ENCODE measurements around the gene NRG2. TPM values are rescaled to one million over a fixed set of nuclear protein-coding genes. Genes with fewer than 3 reads are reported as not detected.

The NRG2 gene
- polyA plus RNA-seq, 5 donors: 6.1 to 10.1 (median 7.4) TPM

DNA sequence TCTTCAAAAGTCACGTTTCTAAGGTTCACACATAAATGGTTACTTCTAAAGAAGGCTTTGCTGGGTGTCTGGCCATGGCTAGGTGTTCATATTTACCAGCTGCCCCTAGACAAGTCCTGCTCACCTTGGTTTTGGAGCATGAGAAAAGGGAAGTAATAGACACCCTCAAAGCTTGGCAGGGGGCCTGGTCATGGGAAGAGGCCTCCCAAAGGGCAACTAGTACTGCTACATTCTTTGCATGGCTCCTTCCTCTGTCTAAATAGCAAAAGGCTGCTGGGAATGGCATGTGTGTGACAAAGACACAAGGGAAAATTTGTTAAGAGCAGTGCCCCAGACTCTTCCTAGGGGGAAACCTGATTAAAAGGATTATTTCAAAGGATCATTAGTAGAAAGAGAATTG lies 93.4 kb downstream of the NRG2 start:
- DNase-seq: peak in 1 of 2 donors; percentile 14

DNA sequence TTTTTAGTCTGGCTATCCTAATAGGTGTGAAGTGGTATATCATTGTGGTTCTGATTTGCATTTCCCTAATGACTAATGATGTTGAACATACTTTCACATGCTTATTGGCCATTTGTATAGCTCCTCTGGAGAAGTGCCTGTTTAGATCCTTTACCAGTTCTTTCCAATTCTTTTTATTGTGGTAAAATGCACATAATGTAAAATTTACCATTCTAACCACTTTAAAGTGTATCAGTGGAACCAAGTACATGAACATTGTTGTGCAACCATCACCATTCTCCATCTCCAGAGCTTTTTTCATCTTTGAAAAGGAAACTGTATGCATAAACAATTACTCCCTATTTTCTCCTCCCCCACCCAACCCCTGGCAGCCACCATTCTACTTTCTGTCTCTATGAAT lies 95.4 kb downstream of the NRG2 start:
- DNase-seq: no peak

DNA sequence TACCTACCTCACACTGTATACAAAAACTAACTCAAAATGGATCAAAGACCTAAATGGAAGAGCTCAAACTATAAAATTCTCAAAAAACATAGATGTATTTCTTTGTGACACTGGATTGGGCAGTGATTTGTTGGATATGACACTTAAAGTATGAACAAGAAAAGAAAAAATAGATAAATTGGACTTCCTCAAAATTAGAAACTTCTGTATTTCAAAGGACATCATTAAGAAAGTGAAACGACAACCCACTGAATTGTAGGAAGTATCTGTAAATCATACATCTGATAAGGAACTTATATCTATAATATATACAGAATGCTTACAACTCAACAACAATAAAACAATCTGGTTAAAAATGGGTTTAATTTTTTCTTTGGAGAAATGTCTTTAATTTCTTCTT lies 96.7 kb downstream of the NRG2 start:
- DNase-seq: no peak

DNA sequence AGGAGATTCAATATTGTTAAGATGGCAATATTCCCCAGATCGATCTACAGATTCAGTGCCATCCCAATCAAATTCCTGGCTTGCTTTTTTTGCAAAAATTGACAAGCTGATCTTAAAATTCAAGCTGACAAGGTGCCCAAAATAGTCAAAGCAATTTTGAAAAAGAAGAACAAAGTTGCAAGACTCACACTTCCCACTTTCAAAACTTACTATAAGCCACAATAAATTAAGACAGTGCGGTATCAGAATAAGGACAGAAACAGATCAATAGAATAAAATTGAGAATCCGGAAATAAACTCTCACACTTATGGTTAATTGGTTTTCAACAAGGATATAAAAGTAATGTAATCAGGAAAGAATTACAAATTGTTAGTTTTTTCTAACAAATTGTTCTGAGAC lies 97.1 kb downstream of the NRG2 start:
- DNase-seq: no peak

DNA sequence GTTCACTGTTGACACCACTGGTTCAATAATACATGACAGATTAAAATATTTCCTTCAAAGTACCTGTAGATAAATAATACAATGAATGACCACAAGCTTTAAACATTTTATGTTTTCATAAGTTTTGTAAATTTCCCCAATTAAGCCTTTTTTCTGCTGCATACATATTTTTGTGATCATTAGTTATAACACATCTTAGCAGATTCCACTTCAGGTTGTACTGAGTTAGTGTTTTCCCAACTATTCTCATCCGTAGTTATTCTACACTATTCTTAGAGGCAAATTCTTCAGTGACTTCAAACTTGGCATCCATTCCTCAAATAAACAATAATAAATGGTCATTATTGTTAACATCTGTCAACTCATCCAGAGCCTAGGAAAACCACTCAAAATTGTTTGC lies 100.9 kb downstream of the NRG2 start:
- no peak for DNase-seq

DNA sequence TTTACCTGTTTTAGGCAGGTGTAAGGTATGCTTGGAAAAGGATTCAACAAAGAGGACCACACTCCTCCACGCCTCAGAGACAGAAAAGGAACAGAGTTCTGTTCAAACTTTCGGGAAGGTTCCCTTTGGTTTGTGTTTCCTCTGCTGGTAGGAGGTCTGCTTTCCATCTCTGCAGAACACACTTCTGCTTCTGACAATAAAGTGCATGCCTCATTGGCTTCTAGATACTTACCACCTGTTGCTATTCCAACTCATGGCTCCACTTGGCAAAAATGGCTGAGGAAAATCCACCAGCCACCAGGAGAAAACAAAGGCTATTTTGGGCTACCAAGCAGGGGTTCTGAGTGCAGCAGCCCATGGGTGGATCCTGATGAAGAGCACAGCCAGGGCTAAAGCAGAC lies 112.7 kb downstream of the NRG2 start:
- DNase-seq: no peak

DNA sequence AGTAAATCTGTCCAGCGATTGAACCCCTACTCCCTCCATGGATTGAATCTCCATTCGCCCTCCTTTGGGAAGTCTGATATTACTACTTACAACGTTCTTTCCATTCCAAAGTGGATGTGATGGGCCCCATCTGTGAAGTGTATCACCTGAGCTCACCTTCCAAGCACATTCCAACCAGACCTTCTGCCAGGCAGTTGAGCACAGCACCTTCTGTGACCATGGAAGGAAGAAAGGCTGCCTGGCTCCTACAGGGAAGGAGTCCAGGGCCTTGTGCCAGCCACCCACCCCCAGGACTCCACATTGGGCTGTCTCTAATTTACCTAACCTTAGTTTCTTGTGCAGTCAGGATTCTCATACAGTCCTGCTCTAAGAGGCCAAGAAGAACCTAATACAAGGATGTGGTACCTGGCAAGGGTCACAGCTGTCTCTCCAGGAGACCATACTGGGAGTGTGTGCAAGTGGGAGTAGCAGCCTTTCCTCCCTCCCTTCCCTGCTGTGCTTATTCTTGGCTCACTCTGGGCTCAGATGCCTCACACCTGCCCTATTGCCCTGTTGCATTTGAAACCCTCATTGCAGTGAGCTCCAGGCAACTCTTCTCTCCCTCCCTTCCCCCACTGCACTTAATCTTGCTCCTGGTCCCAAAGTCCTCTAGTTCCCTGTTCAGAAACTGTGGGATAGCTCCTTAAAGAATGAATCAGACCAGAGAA lies 116.1 kb downstream of the NRG2 start:
- no peak for DNase-seq

DNA sequence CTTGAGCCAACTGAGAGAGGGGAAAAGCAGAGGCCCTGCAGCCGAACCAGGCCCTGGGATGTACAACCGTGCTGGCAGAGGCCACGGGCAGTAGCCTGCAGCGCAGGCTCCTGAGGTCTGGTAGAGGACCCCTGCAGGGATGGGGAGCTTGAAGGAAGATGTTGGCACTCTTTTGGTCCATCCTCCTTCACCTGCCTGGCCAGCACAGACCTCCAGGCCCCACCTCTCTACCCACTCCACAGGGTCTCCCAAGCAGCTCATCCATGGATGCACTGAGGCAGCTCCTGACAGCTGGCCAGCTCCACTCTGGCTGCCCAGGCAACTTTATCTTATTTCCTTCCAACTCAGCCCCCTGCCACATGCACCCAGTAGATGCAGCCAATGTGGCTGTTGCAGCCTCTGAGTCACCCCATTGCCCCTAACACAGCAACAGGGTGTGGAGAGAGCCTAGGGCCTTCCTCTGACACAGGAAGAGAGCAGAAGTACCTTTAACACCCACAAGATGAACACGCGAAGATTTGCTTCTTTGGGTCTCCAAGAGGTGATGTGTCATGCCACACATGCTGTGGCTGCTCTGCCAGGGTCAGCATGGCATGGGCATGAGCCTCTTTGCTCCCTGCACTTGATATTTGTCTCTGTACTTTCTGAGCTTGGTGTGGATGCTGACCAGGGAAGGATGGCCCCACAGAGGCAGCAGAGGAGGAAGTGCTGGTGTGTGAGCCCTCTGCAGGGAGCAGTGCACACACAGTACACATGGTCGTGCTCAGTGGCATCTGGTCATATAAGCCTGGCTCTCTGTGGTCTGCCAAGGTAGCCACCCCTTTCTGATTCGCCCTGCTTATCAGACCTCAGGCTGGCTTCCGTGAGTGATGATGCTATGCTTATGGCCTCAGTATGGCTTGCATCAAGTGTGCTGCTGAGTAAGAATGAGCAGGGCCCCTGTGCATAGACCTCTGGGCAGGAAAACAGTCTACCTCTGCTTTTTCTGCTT lies 117.2 kb downstream of the NRG2 start:
- DNase-seq: no peak

DNA sequence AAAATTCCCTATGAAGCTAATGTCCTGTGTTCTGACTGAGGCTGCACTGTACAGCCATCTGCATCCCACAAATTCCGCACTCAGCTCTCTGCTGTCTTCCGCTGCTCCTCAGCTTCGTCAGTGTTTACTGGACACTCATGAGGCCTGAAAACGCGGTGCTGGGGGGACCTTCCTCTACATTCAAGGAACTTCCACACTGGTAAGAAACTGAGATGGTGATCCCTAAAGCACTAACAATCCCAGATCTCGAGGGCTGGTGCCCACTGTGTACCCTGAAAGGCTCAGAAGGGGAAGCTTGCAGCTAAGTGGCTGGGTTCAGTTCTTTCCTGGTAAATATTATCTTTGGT lies 117.9 kb downstream of the NRG2 start:
- DNase-seq: no peak

DNA sequence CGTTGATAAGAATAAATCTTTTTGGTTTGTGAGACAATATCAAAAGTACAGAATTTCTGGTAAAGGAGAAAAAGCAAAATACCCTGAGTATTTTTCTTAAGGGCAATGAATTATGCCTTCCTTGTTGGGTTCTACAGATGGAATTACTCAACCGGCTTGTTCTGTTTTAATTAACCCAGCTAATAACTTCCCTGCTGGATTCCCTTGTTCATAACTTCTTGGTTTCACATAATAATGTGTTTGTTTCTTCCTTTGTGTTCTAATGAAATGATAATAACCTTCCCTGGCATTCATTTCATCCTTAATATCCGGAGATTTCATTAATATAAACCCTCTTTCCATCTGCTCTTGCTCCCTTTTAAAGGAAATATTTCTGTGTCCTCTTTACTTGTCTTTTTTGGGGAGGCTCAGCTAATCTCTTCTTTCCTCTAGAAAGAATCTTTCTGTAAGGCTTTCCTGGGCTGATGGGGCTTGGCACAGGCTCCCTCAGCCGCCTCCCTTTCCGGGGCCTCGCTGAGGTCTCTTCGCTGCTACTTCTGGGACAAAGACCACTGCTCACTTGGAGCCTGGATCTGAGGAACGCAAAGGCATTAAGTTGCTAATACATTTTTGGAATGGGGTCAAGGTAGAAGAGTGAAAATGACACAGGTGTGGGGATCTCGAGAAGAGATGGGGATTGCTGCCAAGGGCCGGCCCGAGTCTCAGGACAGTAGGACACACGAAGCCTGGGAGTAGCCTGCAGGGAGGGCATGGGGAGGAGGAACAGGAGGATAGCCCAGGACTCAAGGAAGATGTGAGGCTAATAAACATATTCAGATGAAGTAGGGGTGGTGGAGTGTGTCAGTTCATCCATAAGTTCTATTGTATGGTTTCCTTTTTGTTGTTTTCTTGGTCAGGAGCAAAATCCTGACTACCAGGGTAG lies 118.5 kb downstream of the NRG2 start:
- DNase-seq: no peak

DNA sequence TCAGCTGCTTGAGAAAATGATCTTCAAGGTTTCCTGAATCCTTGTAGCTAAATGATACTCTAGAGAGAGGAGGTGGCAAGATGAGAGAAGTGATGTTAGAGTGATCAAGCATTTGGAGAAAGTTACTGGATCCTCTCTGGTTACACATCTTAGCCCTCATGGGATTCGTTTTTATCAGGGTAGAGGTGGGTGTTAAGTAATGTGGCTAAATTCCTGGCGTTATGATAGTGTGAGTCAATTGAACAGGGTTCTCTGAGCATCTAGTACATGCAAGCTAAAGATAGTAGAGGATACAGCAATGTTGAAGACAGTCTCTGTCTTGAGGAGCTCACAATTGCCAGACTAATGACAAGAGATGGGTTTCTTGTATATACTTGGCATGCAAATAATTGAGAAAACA lies 123.8 kb downstream of the NRG2 start:
- DNase-seq: no peak

DNA sequence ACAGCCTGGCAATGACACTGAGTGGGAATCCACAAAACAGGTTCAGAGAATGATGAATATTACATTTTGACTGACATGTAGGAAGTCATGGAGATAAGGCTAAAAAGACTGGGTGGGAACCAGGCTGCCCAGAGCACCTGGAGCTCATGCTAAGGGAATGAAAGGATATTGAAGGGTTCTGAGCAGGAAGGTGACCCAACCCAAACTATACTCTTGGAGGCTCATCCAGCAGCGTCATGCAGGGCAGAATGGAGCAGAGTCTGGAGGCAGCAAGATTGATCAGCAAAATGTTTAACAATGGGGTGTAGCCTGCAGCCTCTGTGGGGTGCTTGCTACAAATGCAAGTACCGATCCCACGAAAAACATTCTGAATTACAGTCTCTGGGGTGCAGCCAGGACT lies 127.3 kb downstream of the NRG2 start:
- no peak for DNase-seq

DNA sequence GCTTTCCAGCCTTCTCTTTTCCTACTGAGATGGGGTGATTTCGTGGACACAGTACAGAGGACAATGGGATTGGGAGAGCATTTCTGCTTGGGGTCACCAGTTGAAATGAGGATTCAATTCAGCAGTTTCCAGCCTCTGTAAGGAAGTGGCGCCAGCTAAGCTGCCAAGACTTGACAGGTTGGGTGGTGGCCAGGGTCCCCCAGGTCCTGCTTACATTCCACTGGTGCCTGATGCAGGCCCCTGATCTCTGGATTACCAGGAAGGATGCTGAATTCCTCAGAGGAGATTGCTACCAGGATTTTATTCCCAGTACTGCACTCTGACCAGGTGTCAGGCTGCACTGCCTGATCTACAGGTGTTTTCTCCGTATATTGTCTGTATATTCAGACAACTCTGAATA lies 127.8 kb downstream of the NRG2 start:
- no peak for DNase-seq

DNA sequence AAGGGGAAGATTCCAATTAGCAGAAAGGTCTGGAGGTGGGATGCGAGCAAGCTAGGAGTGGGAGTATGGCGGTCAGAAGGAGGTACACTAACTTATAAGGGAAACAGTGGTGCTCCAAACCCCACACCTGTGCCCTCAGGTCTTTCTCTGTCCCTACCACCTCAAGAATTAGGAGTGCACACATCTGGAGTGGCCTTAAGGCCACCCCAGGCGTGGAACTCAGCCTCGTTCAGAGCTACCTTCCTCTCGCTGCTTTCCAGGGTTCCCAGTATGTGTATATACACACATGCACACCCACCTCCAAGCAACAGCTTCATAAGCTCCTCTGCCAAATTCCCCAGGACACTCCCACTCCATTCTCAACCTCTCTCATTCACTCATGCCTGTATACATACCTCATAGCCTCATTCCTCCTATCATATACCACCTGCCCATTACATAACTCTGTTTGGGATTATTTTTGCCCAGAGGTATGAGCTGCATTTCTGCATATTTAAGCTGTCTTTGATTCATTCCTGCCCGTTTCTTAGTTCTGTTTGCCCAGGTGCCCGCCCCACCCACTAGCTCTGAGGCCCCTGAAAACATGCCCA lies 128.8 kb downstream of the NRG2 start:
- DNase-seq: no peak

DNA sequence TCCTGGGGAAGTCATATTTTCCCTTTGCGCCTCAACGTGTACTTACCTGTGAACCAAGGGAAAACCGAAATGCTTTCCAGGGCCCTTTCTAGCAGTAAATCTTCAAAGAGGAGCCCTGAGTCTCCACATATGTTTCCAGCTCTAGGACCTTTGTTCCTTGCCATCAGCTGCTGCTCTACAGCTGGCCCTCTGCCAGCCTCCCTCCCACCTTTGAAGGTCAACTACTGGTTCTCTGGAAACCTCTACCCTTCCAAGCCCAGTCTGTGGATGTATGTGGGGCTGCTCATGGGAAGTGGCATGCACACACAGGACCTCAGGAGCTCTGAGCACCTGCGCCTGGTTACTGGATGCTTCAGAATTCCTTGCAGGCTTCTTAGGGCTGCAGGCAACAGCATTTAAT lies 130.3 kb downstream of the NRG2 start:
- DNase-seq: no peak

DNA sequence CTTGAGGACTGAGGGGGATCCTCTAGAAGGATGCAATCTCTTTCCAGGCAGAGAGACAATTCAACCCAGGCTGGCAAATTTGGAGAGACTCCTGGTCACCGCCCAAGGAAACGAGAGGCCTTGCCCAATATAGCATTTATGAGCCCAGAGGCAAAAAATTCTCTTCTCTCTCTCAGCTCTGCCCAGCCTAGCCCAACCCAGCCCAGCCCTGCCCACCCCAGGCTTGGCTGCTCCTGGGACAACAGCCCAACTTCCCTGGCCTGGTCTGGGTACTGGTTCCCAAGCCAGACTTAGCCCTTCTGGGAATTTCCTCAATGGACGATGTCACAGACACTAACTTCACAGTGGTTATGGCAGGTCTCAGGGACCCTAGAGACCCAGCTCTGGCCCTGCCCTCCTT lies 130.9 kb downstream of the NRG2 start:
- DNase-seq: no peak

DNA sequence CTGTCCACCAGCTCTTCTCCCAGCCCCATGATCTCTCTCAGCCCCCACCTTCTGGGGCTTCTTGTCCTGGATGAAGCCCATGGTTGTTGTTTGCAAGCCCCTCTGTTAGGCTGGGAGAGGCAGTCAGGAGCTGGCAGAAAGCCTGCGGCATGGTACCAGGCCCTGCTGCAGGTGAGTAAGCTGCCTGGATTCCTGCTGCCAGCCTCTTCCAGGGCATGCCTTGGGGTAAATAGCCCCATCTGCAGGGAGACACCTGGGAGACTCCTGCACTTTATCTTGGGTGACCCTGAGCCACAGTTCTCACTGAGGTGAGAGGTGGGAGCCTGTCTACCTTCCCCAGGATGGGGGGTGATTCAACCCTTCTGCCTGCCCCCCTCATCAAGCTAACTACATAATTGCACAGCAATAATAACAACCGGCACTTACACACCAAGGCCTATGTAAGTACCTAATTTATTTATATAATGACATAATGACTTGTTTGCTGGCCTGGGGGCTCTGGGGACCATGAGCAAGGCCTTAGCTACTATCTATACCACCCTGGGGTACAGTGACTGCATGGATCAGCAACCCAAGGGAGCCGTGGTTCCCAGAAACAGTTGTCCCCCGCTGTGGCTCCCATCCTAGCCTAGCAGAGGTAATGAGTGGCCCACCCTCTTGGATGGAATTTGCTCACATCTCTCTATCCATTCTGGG lies 131.5 kb downstream of the NRG2 start:
- no peak for DNase-seq

DNA sequence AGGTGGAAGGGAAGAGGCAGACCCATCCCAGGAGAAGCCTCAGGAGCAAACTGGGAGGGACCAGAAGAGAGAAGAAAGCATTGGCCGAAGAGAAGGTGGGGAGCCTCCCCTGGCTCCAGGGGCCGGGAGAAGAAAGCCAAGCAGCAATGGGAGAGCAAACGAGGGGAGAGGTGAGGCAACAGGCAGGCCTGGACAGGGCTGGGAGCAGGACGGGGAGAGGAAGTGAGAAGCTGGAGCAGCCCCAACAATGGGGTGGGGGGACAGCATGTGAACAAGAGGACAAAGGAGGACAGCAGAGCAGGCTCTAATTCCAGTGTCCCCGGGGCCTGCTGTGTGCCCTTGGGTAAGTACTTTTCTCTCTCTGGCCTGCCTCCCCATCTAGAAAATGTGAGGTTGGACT lies 132.2 kb downstream of the NRG2 start:
- no peak for DNase-seq

DNA sequence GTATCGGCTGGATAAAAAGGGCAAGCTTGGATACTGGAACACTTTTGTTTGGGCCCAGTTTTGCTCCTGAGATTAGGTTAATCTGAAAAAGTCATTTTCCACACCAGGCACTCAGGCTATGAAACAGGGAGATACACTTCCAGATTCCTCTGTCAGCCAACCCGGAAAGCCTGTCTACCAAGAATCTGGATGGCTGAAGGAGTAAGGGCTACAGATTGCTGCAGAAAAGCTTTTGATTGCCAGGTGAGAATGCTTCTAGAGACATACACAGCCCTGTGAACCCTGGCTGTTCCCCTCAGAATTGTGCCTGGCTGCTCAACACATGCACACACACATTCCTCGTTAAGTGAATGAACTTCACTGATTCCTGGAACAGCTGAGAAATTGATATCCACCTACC lies 133.1 kb downstream of the NRG2 start:
- no peak for DNase-seq

DNA sequence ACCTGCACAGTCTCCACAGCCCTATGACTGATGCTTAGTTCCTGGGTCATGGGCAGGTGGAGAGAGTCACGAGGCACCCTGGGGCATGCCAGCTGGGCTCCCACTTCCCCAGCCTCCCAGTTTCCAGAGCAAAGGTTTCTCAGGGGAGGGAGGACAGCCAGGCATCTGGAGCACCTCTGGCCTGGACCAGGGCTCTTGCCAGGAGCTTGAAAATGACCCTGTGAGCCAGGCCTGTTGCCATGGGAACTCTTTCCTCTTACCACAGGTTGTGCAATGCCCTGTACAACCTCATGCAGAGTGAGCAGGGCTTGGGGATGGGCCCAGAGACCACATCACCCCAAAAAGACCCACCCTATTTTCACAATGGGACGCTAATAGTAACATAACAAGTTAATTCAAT lies 134.3 kb downstream of the NRG2 start:
- no peak for DNase-seq

DNA sequence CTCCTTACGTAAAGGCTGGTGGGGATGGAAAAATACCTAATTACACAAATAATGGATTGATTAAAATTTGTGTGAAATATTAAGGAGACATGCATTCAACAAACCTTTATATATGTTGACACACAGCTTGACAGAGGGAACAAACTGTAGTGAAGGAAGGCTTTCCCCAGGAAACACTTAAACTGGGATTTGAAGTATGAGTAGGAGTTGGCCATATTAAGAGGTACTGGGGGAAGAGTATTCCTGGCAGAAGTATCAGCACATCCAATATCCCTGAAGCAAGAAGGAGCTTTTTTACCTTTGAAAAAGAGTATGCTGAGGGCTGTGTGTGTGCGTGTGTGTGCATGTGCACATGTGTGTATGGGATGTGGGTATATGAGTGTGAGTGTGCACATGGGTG lies 136.4 kb downstream of the NRG2 start:
- DNase-seq: no peak
